PC-3 (cell line): ENCODE data around the gene CARD19. TPM values are rescaled to one million over a fixed set of nuclear protein-coding genes. Genes with fewer than 3 reads are reported as not detected.

Experiments
- ATAC-seq: fragments of 200-7000 bp; cut with Tn5 transposase; 2 replicates; pipeline ENCODE4 v1.9.1; 2020; ENCODE audit warnings: mild to moderate bottlenecking, moderate library complexity
- BruUV-seq: library from RNA; stranded (reverse); fragments of 400-500 nt; replicated peaks from 2 replicates; lab custom pipeline; 2021; lab: Mats Ljungman, UMichigan
- CTCF ChIA-PET: fragments of 300-600 bp; sonication (Branson Sonifier 250); formaldehyde crosslinking; loops from one replicate; lab custom pipeline; 2022; ENCODE audit warnings: antibody characterized with exemption; lab: Charles Lee
- POLR2A ChIA-PET: fragments of 300-600 bp; sonication (Branson Sonifier 250); formaldehyde crosslinking; loops from one replicate; lab custom pipeline; 2022; ENCODE audit warnings: antibody characterized with exemption; ENCODE audit not compliant: unreplicated experiment; lab: Charles Lee
- DNase-seq: peaks from one replicate; pipeline ENCODE4 v3.0.0-alpha.2; 2015
- H2AFZ ChIP-seq: fragments of 300-600 bp; sonication (generic); 2 replicates; pipeline ENCODE4 v1.6.0; 2016; ENCODE audit warnings: antibody characterized with exemption, low read length
- H3F3A ChIP-seq: fragments of 300-600 bp; sonication (generic); one replicate; pipeline ENCODE4 v1.6.0; 2017; ENCODE audit warnings: antibody characterized with exemption, low read length, control low read depth, mild to moderate bottlenecking; ENCODE audit not compliant: unreplicated experiment
- H3K27ac ChIP-seq: fragments of 300-600 bp; sonication (generic); 2 replicates; pipeline ENCODE4 v1.5.1; 2016; ENCODE audit warnings: mild to moderate bottlenecking, low read length
- H3K27me3 ChIP-seq: fragments of 300-600 bp; sonication (generic); 2 replicates; pipeline ENCODE4 v1.6.1; 2016; ENCODE audit warnings: low read length, mixed read lengths
- H3K36me3 ChIP-seq: fragments of 300-600 bp; sonication (generic); 2 replicates; pipeline ENCODE4 v1.6.1; 2016; ENCODE audit warnings: low read depth, mixed run types, low read length, mixed read lengths
- H3K4me1 ChIP-seq: fragments of 300-600 bp; sonication (generic); 2 replicates; pipeline ENCODE4 v1.5.1; 2016; ENCODE audit warnings: low read length; ENCODE audit not compliant: insufficient read depth
- H3K4me2 ChIP-seq: fragments of 300-600 bp; sonication (generic); 2 replicates; pipeline ENCODE4 v1.6.0; 2016; ENCODE audit warnings: low read length
- H3K4me3 ChIP-seq: fragments of 300-600 bp; sonication (generic); 2 replicates; pipeline ENCODE4 v1.5.1; 2016; ENCODE audit warnings: mild to moderate bottlenecking, low read length, mixed read lengths
- H3K79me2 ChIP-seq: fragments of 300-600 bp; sonication (generic); 2 replicates; pipeline ENCODE4 v1.6.1; 2017; ENCODE audit warnings: low read length, mixed read lengths
- H3K9ac ChIP-seq: fragments of 300-600 bp; sonication (generic); 2 replicates; pipeline ENCODE4 v1.6.0; 2016; ENCODE audit warnings: mild to moderate bottlenecking, low read length
- H3K9me2 ChIP-seq: fragments of 300-600 bp; sonication (generic); replicated peaks from 2 replicates; pipeline ENCODE4 v1.6.1; 2016; ENCODE audit warnings: mixed run types, low read length, mixed read lengths
- H3K9me3 ChIP-seq: fragments of 300-600 bp; sonication (generic); 2 replicates; pipeline ENCODE4 v1.6.1; 2016; ENCODE audit warnings: low read length, mixed read lengths
- H4K20me1 ChIP-seq: fragments of 300-600 bp; sonication (generic); 2 replicates; pipeline ENCODE4 v1.6.1; 2016; ENCODE audit warnings: low read length, mixed read lengths
- CTCF ChIP-seq: fragments of 300-600 bp; sonication (generic); conservative IDR thresholded peaks from 2 replicates; pipeline ENCODE4 v1.5.1; 2017; ENCODE audit warnings: antibody characterized with exemption, low read depth, mild to moderate bottlenecking, low read length
- EZH2 ChIP-seq: fragments of 300-600 bp; sonication (generic); IDR thresholded peaks from one replicate; pipeline ENCODE4 v1.6.1; 2017; ENCODE audit warnings: antibody characterized with exemption, mild to moderate bottlenecking, low read length; ENCODE audit not compliant: unreplicated experiment
- EZH2phosphoT487 ChIP-seq: fragments of 300-600 bp; sonication (generic); IDR thresholded peaks from 2 replicates; pipeline ENCODE4 v1.6.1; 2018; ENCODE audit warnings: mild to moderate bottlenecking, antibody characterized with exemption, low read length, borderline replicate concordance
- intact Hi-C: fragments of 100-400 bp; cut with micrococcal nuclease; formaldehyde crosslinking; loops from 2 replicates; pipeline ENCODE4 v1.9.0; 2023
- total RNA-seq: library from RNA; depleted of rRNA; stranded (reverse); fragments of >200 nt; gene quantifications from 2 replicates; pipeline ENCODE4 v1.2.3, GENCODE V29; 2014

CARD19 gene
- total RNA-seq, 1 experiment from 2014 or later = 68.6 TPM

GRCh38 chr9:93148721-93149120, 52.7 kb downstream of the CARD19 start:
- Histone ChIP-seq H3K9ac (no peak overlapping the region), H3F3A (no peaks in the 10 kb centered on the region), H2AFZ (no peak overlapping the region), H3K4me1 (0 out of 2 replicates have a peak, but pooled peaks cover 12% of the 10 kb centered on the region), H3K36me3 (no peaks in the 10 kb centered on the region), H3K79me2 (no peaks in the 10 kb centered on the region), H3K9me2 (no peaks in the 10 kb centered on the region), H3K4me2 (peak overlapping the region; percentile 54), H3K9me3 (no peaks in the 10 kb centered on the region), H3K27ac (peak overlapping the region; percentile 58), H3K27me3 (no peaks in the 10 kb centered on the region), H4K20me1 (no peaks in the 10 kb centered on the region), H3K4me3 (no peak overlapping the region)
- DNase-seq (no peak), ATAC-seq (no peak)
- POLR2A ChIA-PET = no interaction called here
- intact Hi-C loops = no loop called here
- BruUV-seq = no TSS peak
- no peak for TF ChIP-seq EZH2
- CTCF ChIA-PET = interaction anchor here (0.5 kb wide), 1 partner anchor 163 kb away, joined by 3 read pairs; no protein-coding TSS in a partner anchor

- Histone ChIP-seq H3K4me2 (peak overlapping the region; percentile 54), H2AFZ (no peak overlapping the region), H3K27ac (peak overlapping the region; percentile 58), H3K27me3 (no peaks in the 10 kb centered on the region), H3F3A (no peaks in the 10 kb centered on the region), H3K36me3 (no peaks in the 10 kb centered on the region), H3K4me3 (0 out of 2 replicates have a peak overlapping the region, but pooled peaks have one; percentile 35), H3K9ac (no peak overlapping the region), H3K4me1 (0 out of 2 replicates have a peak, but pooled peaks cover 6% of the 10 kb centered on the region), H3K79me2 (no peaks in the 10 kb centered on the region), H3K9me2 (no peaks in the 10 kb centered on the region), H3K9me3 (no peaks in the 10 kb centered on the region), H4K20me1 (no peaks in the 10 kb centered on the region)
- no TSS peak for BruUV-seq
- CTCF ChIA-PET = interaction anchor here (0.5 kb wide), 1 partner anchor 162 kb away, joined by 3 read pairs; no protein-coding TSS in a partner anchor
- peak; percentile 64 for ATAC-seq
- intact Hi-C loops = no loop called here
- TF ChIP-seq EZH2phosphoT487 (no peak), EZH2 (no peak), CTCF (no peak)
- POLR2A ChIA-PET = no interaction called here
- peak; percentile 48 for DNase-seq
Observed at GRCh38 chr9:93149361-93149760, 53.3 kb downstream of the CARD19 start.

- DNase-seq (no peak), ATAC-seq (no peak)
- no peak overlapping the region for H3K4me3 ChIP-seq
- no peaks in the 10 kb centered on the region for H3K36me3 ChIP-seq
- intact Hi-C loops = no loop called here
- CTCF ChIA-PET = no interaction called here
- H3K4me2 ChIP-seq = no peak overlapping the region
- no peaks in the 10 kb centered on the region for H4K20me1 ChIP-seq
- TF ChIP-seq EZH2 (no peak), EZH2phosphoT487 (no peak), CTCF (no peak)
- H3K9me2 ChIP-seq = no peaks in the 10 kb centered on the region
- H3K9me3 ChIP-seq = no peaks in the 10 kb centered on the region
- BruUV-seq = no TSS peak
- H3K27me3 ChIP-seq = no peaks in the 10 kb centered on the region
- no peak overlapping the region for H3K27ac ChIP-seq
- no peak overlapping the region for H2AFZ ChIP-seq
- POLR2A ChIA-PET = no interaction called here
- no peak overlapping the region for H3K9ac ChIP-seq
- H3K79me2 ChIP-seq = no peaks in the 10 kb centered on the region
- H3K4me1 ChIP-seq = 0 out of 2 replicates have a peak, but pooled peaks cover 5% of the 10 kb centered on the region
- no peaks in the 10 kb centered on the region for H3F3A ChIP-seq
Observed at GRCh38 chr9:93151097-93151784, 55.2 kb downstream of the CARD19 start.
